Kidney tubule cell (primary cell): ENCODE measurements around the gene LUC7L3.
"Not testable (repeated sequence)": the region's sequence is repeated elsewhere in the genome, so short reads cannot be mapped to it uniquely, and the experiment has no call there.

Source experiments
- DNase-seq: peaks from one replicate; pipeline ENCODE4 v3.0.0-alpha.2; 2018; ENCODE audit warnings: low spot score

Gene LUC7L3

GRCh38 chr17:50710025-50710424 is 9.4 kb upstream of the LUC7L3 start:
- no peak for DNase-seq

GRCh38 chr17:50710650-50711049 is 8.8 kb upstream of the LUC7L3 start:
- no peak for DNase-seq

GRCh38 chr17:50712641-50713040 is 6.8 kb upstream of the LUC7L3 start:
- no peak for DNase-seq

DNA sequence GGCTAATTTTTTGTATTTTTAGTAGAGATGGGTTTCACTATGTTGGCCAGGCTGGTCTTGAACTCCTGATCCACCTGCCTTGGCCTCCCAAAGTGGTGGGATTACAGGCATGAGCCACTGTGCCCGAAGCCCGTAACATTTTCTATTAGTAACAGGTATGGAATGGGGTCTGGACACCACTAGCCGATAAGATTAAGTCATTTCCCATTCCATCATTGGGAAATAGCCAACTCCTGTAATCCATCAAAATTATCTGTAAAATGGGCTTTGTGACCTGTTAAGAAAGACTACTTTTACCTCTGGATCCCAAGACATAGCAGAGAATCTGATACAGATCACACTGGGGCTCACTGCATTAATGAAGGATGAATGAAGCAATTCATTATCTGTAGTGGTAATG is 3.9 kb upstream of the LUC7L3 start:
- DNase-seq, result no peak

DNA sequence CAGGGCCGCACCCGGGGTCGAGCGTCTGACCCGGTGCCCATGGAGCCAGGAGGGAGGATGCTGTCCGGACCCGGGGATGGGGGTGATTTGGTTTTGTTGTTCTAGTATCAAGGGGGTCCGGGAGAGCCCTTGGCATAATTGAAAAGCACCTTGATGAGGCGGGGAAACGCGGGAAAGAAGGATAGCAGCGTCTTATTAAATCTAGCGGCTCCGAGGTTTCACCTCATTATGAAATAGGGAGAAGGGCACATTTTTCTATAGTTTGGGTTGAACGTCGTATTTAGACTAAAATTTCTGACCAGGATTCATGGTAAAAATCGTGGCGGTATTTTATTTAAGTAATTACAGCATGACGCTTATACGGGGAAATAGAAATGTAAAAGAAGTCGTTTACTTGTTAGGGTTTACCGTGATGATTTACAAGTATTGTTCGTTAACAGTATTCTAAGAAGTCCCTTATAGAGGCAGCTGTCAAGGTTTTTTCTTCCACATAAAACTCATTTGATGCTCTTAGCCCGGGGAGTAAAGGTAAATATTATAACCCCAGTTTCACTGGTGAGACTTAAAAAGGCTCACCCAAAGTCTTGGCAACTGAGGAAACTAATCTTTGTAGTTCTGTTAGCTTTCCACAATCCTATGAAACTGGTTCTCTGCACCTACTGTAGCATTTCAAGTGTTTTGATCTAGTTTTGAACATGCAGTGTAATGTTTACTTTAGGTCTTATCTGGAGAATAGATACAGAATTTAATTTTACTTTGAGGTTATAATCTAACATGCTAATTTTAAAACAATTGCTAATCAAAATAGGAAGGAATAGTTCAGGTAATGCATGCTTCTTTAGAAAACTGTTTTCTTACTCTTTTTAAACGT is 756 bp downstream of the LUC7L3 start:
- no peak for DNase-seq

GRCh38 chr17:50721194-50722010 is 2.0 kb downstream of the LUC7L3 start:
- no peak for DNase-seq

- DNase-seq, result no peak
Observed at GRCh38 chr17:50722746-50723145, 3.3 kb downstream of the LUC7L3 start.

- not testable (repeated sequence) for DNase-seq
Observed at GRCh38 chr17:50724622-50725021, 5.2 kb downstream of the LUC7L3 start.

DNA sequence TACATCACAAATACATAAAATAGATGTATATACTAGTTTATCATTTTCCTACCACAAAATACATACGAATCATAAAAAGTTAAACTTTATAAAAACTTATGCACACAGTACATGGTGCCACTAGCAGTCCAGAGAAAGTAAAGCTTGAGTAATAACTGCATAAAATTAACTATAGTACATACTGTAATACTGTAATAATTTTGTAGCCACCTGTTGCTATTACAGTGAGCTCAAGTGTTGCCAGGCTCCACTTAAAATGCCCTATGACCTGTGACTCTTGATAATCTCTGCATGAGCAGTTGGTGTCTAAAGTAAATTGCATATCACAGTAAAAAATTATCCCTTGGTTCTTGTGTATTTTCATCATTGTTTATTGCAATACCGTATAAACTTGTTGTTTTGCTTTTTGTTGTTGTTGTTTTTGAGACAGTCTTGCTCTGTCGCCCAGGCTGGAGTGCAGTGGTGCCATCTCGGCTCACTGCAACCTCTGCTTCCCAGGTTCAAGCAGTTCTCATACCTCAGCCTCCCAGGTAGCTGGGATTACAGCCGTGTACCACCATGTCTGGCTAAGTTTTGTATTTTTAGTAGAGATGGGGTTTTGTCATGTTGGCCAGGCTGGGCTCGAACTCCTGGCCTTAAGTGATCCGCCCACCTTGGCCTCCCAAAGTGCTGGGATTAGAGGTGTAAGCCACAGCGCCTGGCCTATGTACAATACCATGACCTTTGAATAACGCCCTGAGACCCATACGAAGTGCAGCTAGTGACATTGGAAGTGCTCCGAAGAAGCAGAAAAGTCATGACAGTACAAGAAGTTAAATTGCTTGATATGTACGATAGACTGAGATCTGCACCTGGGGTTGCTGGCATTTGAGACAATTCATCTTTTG is 6.6 kb downstream of the LUC7L3 start:
- no peak for DNase-seq

GRCh38 chr17:50728112-50728429 is 8.7 kb downstream of the LUC7L3 start:
- no peak for DNase-seq

DNA sequence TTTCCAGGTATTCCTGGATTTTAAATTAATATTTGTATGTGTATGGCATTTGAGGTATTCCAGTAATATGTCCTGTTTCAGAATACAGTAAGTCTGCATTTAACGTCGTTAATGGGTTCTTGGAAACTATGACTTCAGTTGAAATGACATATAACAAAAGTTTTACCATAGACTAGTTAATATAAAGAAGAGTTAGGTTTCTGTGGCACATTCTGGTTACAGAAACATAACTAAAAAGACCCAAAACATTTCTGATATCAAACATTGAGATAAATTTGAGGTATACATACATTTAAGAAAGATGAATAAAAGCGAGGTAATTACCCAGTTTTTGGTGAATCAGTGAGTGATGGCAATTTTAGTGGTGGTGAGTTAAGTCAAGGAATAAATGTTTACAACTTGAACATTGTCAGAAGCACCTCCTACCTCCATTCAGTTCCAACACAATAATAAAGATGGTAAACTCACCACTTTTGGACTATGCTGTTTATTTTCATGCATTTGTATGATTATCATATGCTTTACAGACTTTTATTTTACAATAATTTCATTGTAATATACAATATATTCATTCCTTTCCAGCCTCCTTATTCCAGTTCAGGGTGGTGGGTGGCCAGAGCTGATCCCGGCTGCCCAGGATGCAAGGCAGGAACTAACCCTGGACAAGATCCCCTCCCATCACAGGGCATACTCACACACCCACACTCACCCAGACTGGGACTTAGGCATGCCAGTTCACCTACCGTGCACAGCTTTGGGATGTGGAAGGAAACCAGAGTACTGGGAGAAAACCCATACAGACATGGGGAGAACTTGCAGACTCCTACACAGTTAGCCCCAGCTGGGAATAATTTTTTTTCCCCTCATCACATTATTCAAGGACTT is 9.7 kb downstream of the LUC7L3 start:
- DNase-seq, result no peak

- no peak for DNase-seq
Observed at GRCh38 chr17:50731575-50732460, 12.4 kb downstream of the LUC7L3 start.

- DNase-seq, result no peak
Observed at GRCh38 chr17:50735287-50735686, 15.9 kb downstream of the LUC7L3 start.

DNA sequence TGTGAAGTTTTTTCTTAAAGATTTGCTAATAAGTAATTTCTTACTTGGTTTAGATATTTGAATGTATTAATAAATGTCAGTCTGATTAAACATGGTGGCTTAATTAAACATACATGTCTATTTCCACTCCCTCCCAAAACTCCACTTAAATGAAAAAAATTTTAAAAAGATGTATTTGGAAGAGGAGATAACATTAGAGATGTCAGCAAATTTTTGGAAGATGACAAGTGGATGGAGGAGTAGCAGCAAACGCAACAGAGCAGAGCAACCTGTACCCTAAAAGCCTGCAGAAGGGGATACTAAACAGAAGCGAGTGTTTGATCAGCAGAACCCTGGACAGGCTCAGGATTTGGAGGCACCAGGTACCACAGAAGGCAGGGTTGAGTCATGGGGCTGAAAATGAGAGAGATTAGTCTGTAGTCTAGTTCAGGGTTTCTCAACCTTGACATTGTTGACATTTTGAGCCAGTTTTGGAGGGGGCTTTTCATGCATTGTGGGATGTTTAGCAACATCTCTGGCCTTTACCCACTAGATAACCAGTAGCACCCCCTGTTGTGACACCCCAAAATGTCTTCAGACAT is 17.8 kb downstream of the LUC7L3 start:
- DNase-seq, result no peak

DNA sequence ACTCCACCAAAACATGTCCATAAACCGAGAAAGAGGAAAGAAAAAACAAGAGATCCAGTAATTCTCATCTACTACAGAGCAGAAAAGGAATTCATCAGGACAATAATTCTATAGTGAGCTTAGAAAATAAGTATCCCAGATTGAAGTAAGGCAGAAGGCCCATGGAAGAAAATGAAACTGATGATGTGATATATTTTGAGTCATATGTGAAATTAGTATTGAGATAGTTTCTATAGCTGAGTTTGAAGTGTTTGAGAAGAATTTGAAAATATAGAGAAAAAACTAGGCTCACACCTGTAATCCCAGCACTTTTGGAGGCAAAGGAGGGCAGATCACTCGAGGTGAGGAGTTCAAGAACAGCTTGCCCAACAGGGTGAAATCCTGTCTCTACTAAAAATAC is 19.7 kb downstream of the LUC7L3 start:
- no peak for DNase-seq

DNA sequence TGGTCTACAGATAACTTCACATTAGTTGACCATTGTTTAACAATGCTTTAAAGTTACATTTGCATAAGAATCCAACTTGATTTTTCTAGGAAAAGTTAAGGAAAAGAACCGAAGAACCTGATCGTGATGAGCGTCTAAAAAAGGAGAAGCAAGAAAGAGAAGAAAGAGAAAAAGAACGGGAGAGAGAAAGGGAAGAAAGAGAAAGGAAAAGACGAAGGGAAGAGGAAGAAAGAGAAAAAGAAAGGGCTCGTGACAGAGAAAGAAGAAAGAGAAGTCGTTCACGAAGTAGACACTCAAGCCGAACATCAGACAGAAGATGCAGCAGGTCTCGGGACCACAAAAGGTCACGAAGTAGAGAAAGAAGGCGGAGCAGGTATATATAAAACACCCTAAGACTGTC is 26.2 kb downstream of the LUC7L3 start:
- DNase-seq, result no peak

DNA sequence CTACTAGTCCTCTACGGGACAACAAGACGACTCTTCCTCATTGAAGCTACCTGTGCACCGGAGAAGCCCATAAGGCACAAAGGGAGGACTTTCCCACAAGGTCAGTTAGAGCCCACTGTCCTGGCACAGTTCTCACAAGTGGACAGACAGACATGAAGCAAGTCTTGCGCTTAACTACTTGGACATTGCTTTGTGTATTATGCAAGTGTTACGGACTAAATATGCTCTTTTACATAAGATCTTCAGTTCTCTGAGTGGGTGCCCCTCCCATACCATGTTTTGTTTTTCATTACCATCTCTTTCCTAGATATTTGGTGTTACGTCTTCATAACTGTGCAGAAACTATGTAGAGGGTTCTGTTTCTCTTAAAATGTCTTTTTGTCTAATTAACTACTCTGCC is 29.8 kb downstream of the LUC7L3 start:
- DNase-seq, result no peak

GRCh38 chr17:50754521-50754920 is 35.1 kb downstream of the LUC7L3 start:
- no peak for DNase-seq

- DNase-seq, result no peak
Observed at GRCh38 chr17:50758524-50758923, 39.1 kb downstream of the LUC7L3 start.

DNA sequence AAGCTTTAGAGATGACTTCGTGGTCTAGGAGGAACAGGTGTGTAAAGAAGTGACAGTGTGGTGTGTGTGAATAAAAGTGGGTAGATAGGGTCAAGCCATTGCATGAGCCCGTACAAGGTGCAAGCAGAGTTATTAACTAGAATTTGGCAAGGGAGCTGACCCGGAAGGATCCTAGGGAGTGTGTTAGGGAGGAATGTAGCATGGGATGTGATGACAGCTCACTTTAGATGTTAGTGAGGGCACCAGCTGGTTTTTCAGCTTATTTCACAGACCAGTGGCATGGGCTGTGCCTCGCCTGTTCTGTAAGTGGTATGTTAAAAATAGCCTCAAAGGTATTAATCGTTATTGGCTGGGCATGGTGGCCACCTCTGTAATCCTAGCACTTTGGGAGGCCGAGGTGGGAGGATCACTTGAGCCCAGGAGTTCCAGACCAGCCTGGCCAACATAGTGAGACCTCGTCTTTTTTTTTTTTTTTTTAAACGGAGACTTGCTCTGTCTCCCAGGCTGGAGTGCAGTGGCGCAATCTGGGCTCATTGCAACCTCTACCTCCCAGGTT is 39.7 kb downstream of the LUC7L3 start:
- DNase-seq, result no peak
